Aorta (tissue), 5 donors: ENCODE results near the gene TADA1. TPM values are rescaled to one million over a fixed set of nuclear protein-coding genes. Genes with fewer than 3 reads are reported as not detected.

Experiments used
- ATAC-seq: fragments of 200-7000 bp; cut with Tn5 transposase; one replicate; pipeline ENCODE4 v1.9.1; 2022; ENCODE audit warnings: moderate library complexity; ENCODE audit not compliant: low FRiP score
- DNase-seq, 2 donors: peaks; one replicate each; pipeline ENCODE4 v3.0.0-alpha.2; 2020
- H3K27ac ChIP-seq, 2 donors: one replicate each; pipeline ENCODE4 v1.5.1; 2013; ENCODE audit warnings: low read length in 2 of 2, mild to moderate bottlenecking in 2 of 2, moderate library complexity in 2 of 2, control low read depth in 1 of 2, inconsistent platforms in 1 of 2, low read depth in 1 of 2
- H3K27me3 ChIP-seq, 2 donors: one replicate each; pipeline ENCODE4 v1.6.1; 2013; ENCODE audit warnings: control low read depth in 1 of 2, low read length in 1 of 2, mild to moderate bottlenecking in 1 of 2, moderate library complexity in 1 of 2; ENCODE audit not compliant: insufficient read depth in 2 of 2, control insufficient read depth in 1 of 2
- H3K36me3 ChIP-seq, 2 donors: one replicate each; pipeline ENCODE4 v1.6.1; 2013; ENCODE audit warnings: control low read depth in 1 of 2, low read length in 1 of 2, mild to moderate bottlenecking in 1 of 2; ENCODE audit not compliant: insufficient read depth in 2 of 2, control insufficient read depth in 1 of 2
- H3K4me1 ChIP-seq, 2 donors: one replicate each; pipeline ENCODE4 v1.6.1; 2013; ENCODE audit warnings: low read length in 2 of 2, control low read depth in 1 of 2, mild to moderate bottlenecking in 1 of 2, moderate library complexity in 1 of 2; ENCODE audit not compliant: insufficient read depth in 2 of 2, control insufficient read depth in 1 of 2
- H3K4me3 ChIP-seq, 2 donors: one replicate each; pipeline ENCODE4 v1.5.1; 2013; ENCODE audit warnings: low read length in 2 of 2, control low read depth in 1 of 2, mild to moderate bottlenecking in 1 of 2
- H3K9me3 ChIP-seq: one replicate; pipeline ENCODE4 v1.6.1; 2013; ENCODE audit warnings: mild to moderate bottlenecking, low read length; ENCODE audit not compliant: control insufficient read depth
- WGBS, 2 donors: extraction: QIAGEN DNeasy Blood & Tissue Kit; methylation state at CpG; one replicate each; pipeline ENCODE4 v1.1.7; 2013; 5-methylcytosine and 5-hydroxymethylcytosine counted together
- intact Hi-C, 2 donors: fragments of 100-400 bp; cut with DNase I; formaldehyde crosslinking; loops; one replicate each; pipeline versions ENCODE4 v1.14.2 to v1.15.0; 2022
- long read RNA-seq, 2 donors: library from polyadenylated mRNA; unstranded; transcript quantifications; one replicate each; pipeline ENCODE4 v2.0.0, GENCODE V29; 2020 to 2021
- polyA plus RNA-seq, 2 donors: library from polyadenylated mRNA; stranded (reverse); fragments of 200-250 nt; gene quantifications; one replicate each; pipeline ENCODE4 v1.2.3, GENCODE V29; 2013
- total RNA-seq, 2 donors: library from RNA; stranded (reverse); fragmentation: NEBNext Ultra II Directional; extraction: Animal tissue kit (Norgen Biotek cat#: 25700); gene quantifications; one replicate each; pipeline ENCODE4 v1.2.1, GENCODE V29; 2021
- donor health status: healthy with polysubstance abuse.
- donor health status: Bipolar disorder and iron deficiency.
- donor health status: DM: no; HTN: no; CAD: no.
- donor health status: DM: no; HTN: no; CAD: no.
- donor health status: DM: yes; HTN: yes; CAD: no.

TADA1 gene
- total RNA-seq (1 to 10 TPM; 7.0 to 9.4 TPM), polyA plus RNA-seq (1 to 10 TPM; 6.1 to 6.3 TPM)
- long read RNA-seq, donor 1, transcript TADA1-201 (8 exons, 2,159 nt) = major isoform, 26 of 31 reads
- long read RNA-seq, donor 1, partial matches to known transcripts = 1 of 31 reads
- long read RNA-seq, donor 1, other reads (novel, unspliced or antisense) = 3 of 31 reads
- long read RNA-seq, donor 2, transcript TADA1-201 (8 exons, 2,159 nt) = major isoform, 8 of 12 reads
- long read RNA-seq, donor 2, partial matches to known transcripts = 1 of 12 reads
- long read RNA-seq, donor 2, other reads (novel, unspliced or antisense) = 3 of 12 reads

GRCh38 chr1:166875734-166876539 is at the start of gene TADA1:
Gene TADA1 (minus strand): TSS chr1:166876264. CDS start chr1:166876233, 31 bp downstream.
- H3K27me3 ChIP-seq = no peaks in the 10 kb centered on the region
- intact Hi-C loops = loop anchor here in 1 of 2 donors (2.0 kb wide), 1 partner anchor 37 kb away; the partner anchor contains the start of gene POGK
- ATAC-seq (peak; percentile 98), DNase-seq (peak; percentile 99 to 100)
- H3K4me1 ChIP-seq = no peaks in the 10 kb centered on the region
- H3K36me3 ChIP-seq = no peaks in the 10 kb centered on the region
- 0 to 1% methylated on average over 84 of the region's 84 CpGs for WGBS, 2 donors
- H3K4me3 ChIP-seq = peak within 1 kb of the TSS; percentile 52 to 95
- peak within 1 kb of the TSS; percentile 49 to 69 for H3K27ac ChIP-seq
- H3K9me3 ChIP-seq = no peaks in the 10 kb centered on the region

GRCh38 chr1:166924823-166925541 is 48.9 kb upstream of the TADA1 start:
- no peaks in the 10 kb centered on the region for H3K27me3 ChIP-seq
- H3K9me3 ChIP-seq = peaks cover 1% of the 10 kb centered on the region
- H3K27ac ChIP-seq = no peak overlapping the region
- no peaks in the 10 kb centered on the region for H3K36me3 ChIP-seq
- no peak for DNase-seq
- ATAC-seq = no peak
- H3K4me1 ChIP-seq = no peaks in the 10 kb centered on the region
- intact Hi-C loops = no loop called here
- 76 to 95% methylated on average over 3 of the region's 3 CpGs for WGBS, 2 donors
- H3K4me3 ChIP-seq = no peak overlapping the region

- Histone ChIP-seq H3K4me1 (no peaks in the 10 kb centered on the region), H3K27ac (no peak overlapping the region), H3K9me3 (no peaks in the 10 kb centered on the region), H3K36me3 (no peaks in the 10 kb centered on the region), H3K27me3 (no peaks in the 10 kb centered on the region), H3K4me3 (peak overlapping the region in 1 of 2 donors; percentile 14)
- 4 to 6% methylated on average over 82 to 113 of the region's 113 CpGs for WGBS, 2 donors
- intact Hi-C loops = no loop called here
- peak in 1 of 2 donors; percentile 74 for DNase-seq
- peak; percentile 33 for ATAC-seq
Measured at GRCh38 chr1:166920561-166921475, 44.8 kb upstream of the TADA1 start.

- H3K9me3 ChIP-seq = no peaks in the 10 kb centered on the region
- ATAC-seq = no peak
- no peaks in the 10 kb centered on the region for H3K36me3 ChIP-seq
- WGBS, 2 donors = 89 to 92% methylated on average over 2 of the region's 2 CpGs
- H3K27me3 ChIP-seq = no peaks in the 10 kb centered on the region
- no peak for DNase-seq
- no peak overlapping the region for H3K27ac ChIP-seq
- no peak overlapping the region for H3K4me3 ChIP-seq
- H3K4me1 ChIP-seq = no peaks in the 10 kb centered on the region
- intact Hi-C loops = no loop called here
Measured at GRCh38 chr1:166918956-166919316, 42.9 kb upstream of the TADA1 start.

GRCh38 chr1:166918088-166918955 is 42.3 kb upstream of the TADA1 start:
- Histone ChIP-seq H3K27me3 (no peaks in the 10 kb centered on the region), H3K4me1 (no peaks in the 10 kb centered on the region), H3K27ac (no peak overlapping the region), H3K4me3 (no peak overlapping the region), H3K36me3 (no peaks in the 10 kb centered on the region), H3K9me3 (no peaks in the 10 kb centered on the region)
- intact Hi-C loops = no loop called here
- WGBS, 2 donors = 94% methylated on average over 6 of the region's 6 CpGs
- DNase-seq (no peak), ATAC-seq (no peak)

- Histone ChIP-seq H3K36me3 (no peaks in the 10 kb centered on the region), H3K27ac (no peak overlapping the region), H3K4me1 (no peaks in the 10 kb centered on the region), H3K4me3 (no peak overlapping the region), H3K27me3 (no peaks in the 10 kb centered on the region), H3K9me3 (no peaks in the 10 kb centered on the region)
- WGBS, 2 donors = 89 to 90% methylated on average over 4 of the region's 4 CpGs
- no peak for DNase-seq
- intact Hi-C loops = no loop called here
- ATAC-seq = no peak
Measured at GRCh38 chr1:166915941-166916340, 39.9 kb upstream of the TADA1 start.

- intact Hi-C loops = no loop called here
- no peak for ATAC-seq
- Histone ChIP-seq H3K4me1 (no peaks in the 10 kb centered on the region), H3K9me3 (no peaks in the 10 kb centered on the region), H3K27me3 (no peaks in the 10 kb centered on the region), H3K4me3 (no peak overlapping the region), H3K36me3 (no peaks in the 10 kb centered on the region), H3K27ac (no peak overlapping the region)
- WGBS, 2 donors = 100% methylated on average over 1 of the region's 1 CpG
- DNase-seq = no peak
Measured at GRCh38 chr1:166915042-166915441, 39.0 kb upstream of the TADA1 start.
